IgD-negative memory B cell (primary cell): ENCODE results near the gene ZNF423. TPM values are rescaled to one million over a fixed set of nuclear protein-coding genes. Genes with fewer than 3 reads are reported as not detected.

Experiments
- H3K27ac Mint-ChIP-seq, 3 donors: one replicate each; pipeline ENCODE4 v1.8.0; 2020 to 2022; ENCODE audit warnings: mild to moderate bottlenecking in 3 of 3, mixed read lengths in 3 of 3, moderate library complexity in 1 of 3
- H3K27me3 Mint-ChIP-seq: one replicate; pipeline ENCODE4 v1.8.0; 2021; ENCODE audit warnings: mixed read lengths
- H3K36me3 Mint-ChIP-seq: one replicate; pipeline ENCODE4 v1.8.0; 2020; ENCODE audit warnings: mild to moderate bottlenecking, mixed read lengths
- H3K4me1 Mint-ChIP-seq, 3 donors: one replicate each; pipeline ENCODE4 v1.8.0; 2020 to 2022; ENCODE audit warnings: mixed read lengths in 3 of 3, mild to moderate bottlenecking in 1 of 3
- H3K4me3 Mint-ChIP-seq, 4 donors: one replicate each; pipeline ENCODE4 v1.8.0; 2020 to 2022; ENCODE audit warnings: mild to moderate bottlenecking in 4 of 4, mixed read lengths in 4 of 4, moderate library complexity in 3 of 4
- H3K9me3 Mint-ChIP-seq, 3 donors: one replicate each; pipeline ENCODE4 v1.8.0; 2020 to 2021; ENCODE audit warnings: mixed read lengths in 3 of 3, mild to moderate bottlenecking in 1 of 3
- polyA plus RNA-seq: library from polyadenylated mRNA; unstranded; fragments of 300-500 nt; fragmentation: Illumina TruSeq; gene quantifications from one replicate; pipeline ENCODE4 v1.2.3, GENCODE V29; 2021

The ZNF423 gene
- polyA plus RNA-seq, 1 donor from 2014 or later, result not detected

- peaks cover 25% of the 10 kb centered on the region for H3K27me3 Mint-ChIP-seq
- H3K27ac Mint-ChIP-seq, result no peak overlapping the region
- peak overlapping the region in 2 of 4 donors; percentile 75 to 81 for H3K4me3 Mint-ChIP-seq
- H3K9me3 Mint-ChIP-seq, result no peaks in the 10 kb centered on the region
- peaks cover 2% of the 10 kb centered on the region for H3K36me3 Mint-ChIP-seq
- H3K4me1 Mint-ChIP-seq, result peaks cover 5 to 7% (median 7%) of the 10 kb centered on the region in 3 donors
Measured at GRCh38 chr16:49858200-49859124, 2.5 kb upstream of the ZNF423 start.

- Mint-ChIP-seq H3K27me3 (peaks cover 30% of the 10 kb centered on the region), H3K4me1 (peaks cover 5 to 7% (median 7%) of the 10 kb centered on the region in 3 donors), H3K27ac (no peak overlapping the region), H3K4me3 (peak overlapping the region; percentile 23 to 86 (median 80)), H3K9me3 (no peaks in the 10 kb centered on the region), H3K36me3 (peaks cover 2% of the 10 kb centered on the region)
Measured at GRCh38 chr16:49857423-49858181, 1.7 kb upstream of the ZNF423 start.

- H3K4me1 Mint-ChIP-seq, result peaks cover 5 to 7% (median 7%) of the 10 kb centered on the region in 3 donors
- no peak overlapping the region for H3K27ac Mint-ChIP-seq
- peak overlapping the region in 3 of 4 donors; percentile 34 to 78 (median 75) for H3K4me3 Mint-ChIP-seq
- no peaks in the 10 kb centered on the region for H3K36me3 Mint-ChIP-seq
- no peaks in the 10 kb centered on the region for H3K9me3 Mint-ChIP-seq
- H3K27me3 Mint-ChIP-seq, result peaks cover 32% of the 10 kb centered on the region
Measured at GRCh38 chr16:49856672-49857330, 889 bp upstream of the ZNF423 start.

GRCh38 chr16:49855280-49855821 is 561 bp downstream of the ZNF423 start:
- H3K36me3 Mint-ChIP-seq, result no peaks in the 10 kb centered on the region
- H3K27ac Mint-ChIP-seq, result no peak overlapping the region
- H3K27me3 Mint-ChIP-seq, result peaks cover 32% of the 10 kb centered on the region
- peak overlapping the region in 2 of 4 donors; percentile 47 to 64 for H3K4me3 Mint-ChIP-seq
- H3K9me3 Mint-ChIP-seq, result no peaks in the 10 kb centered on the region
- H3K4me1 Mint-ChIP-seq, result peaks cover 5 to 7% (median 7%) of the 10 kb centered on the region in 3 donors

GRCh38 chr16:49854796-49855203 is 1.1 kb downstream of the ZNF423 start:
- Mint-ChIP-seq H3K9me3 (peaks cover 0 to under 1% (median 0%) of the 10 kb centered on the region in 3 donors), H3K36me3 (no peaks in the 10 kb centered on the region), H3K27ac (no peak overlapping the region), H3K4me3 (peak overlapping the region in 3 of 4 donors; percentile 8 to 75 (median 55)), H3K27me3 (peaks cover 30% of the 10 kb centered on the region), H3K4me1 (peaks cover 5 to 7% (median 7%) of the 10 kb centered on the region in 3 donors)

GRCh38 chr16:49854188-49854795 is 1.6 kb downstream of the ZNF423 start:
- peaks cover under 1 to 4% (median 1%) of the 10 kb centered on the region in 3 donors for H3K4me1 Mint-ChIP-seq
- H3K27ac Mint-ChIP-seq, result no peak overlapping the region
- no peaks in the 10 kb centered on the region for H3K36me3 Mint-ChIP-seq
- H3K27me3 Mint-ChIP-seq, result peaks cover 27% of the 10 kb centered on the region
- peak overlapping the region; percentile 33 to 75 (median 46) for H3K4me3 Mint-ChIP-seq
- peaks cover 0 to 2% (median 0%) of the 10 kb centered on the region in 3 donors for H3K9me3 Mint-ChIP-seq

GRCh38 chr16:49852279-49852678 is 3.6 kb downstream of the ZNF423 start:
- Mint-ChIP-seq H3K36me3 (no peaks in the 10 kb centered on the region), H3K27ac (no peak overlapping the region), H3K4me3 (peak overlapping the region in 2 of 4 donors; percentile 56 to 71), H3K9me3 (peaks cover 0 to 2% (median 0%) of the 10 kb centered on the region in 3 donors), H3K4me1 (no peaks in the 10 kb centered on the region), H3K27me3 (peaks cover 27% of the 10 kb centered on the region)

- Mint-ChIP-seq H3K4me1 (no peaks in the 10 kb centered on the region), H3K4me3 (peak overlapping the region in 1 of 4 donors; percentile 24), H3K27me3 (peaks cover 30% of the 10 kb centered on the region), H3K27ac (no peak overlapping the region), H3K36me3 (peaks cover 1% of the 10 kb centered on the region), H3K9me3 (peaks cover 0 to 2% (median 0%) of the 10 kb centered on the region in 3 donors)
Measured at GRCh38 chr16:49851468-49851787, 4.5 kb downstream of the ZNF423 start.

- Mint-ChIP-seq H3K36me3 (peaks cover 1% of the 10 kb centered on the region), H3K4me1 (no peaks in the 10 kb centered on the region), H3K4me3 (peak overlapping the region in 1 of 4 donors; percentile 24), H3K27me3 (peaks cover 33% of the 10 kb centered on the region), H3K9me3 (peaks cover 0 to 2% (median 0%) of the 10 kb centered on the region in 3 donors), H3K27ac (no peak overlapping the region)
Measured at GRCh38 chr16:49850558-49851467, 5.1 kb downstream of the ZNF423 start.

- H3K36me3 Mint-ChIP-seq, result peaks cover 1% of the 10 kb centered on the region
- no peak overlapping the region for H3K4me3 Mint-ChIP-seq
Measured at GRCh38 chr16:49849754-49850108, 6.2 kb downstream of the ZNF423 start.

GRCh38 chr16:49849037-49849753 is 6.7 kb downstream of the ZNF423 start:
- H3K9me3 Mint-ChIP-seq, result peaks cover 0 to 2% (median 0%) of the 10 kb centered on the region in 3 donors
- peaks cover 1% of the 10 kb centered on the region for H3K36me3 Mint-ChIP-seq
- H3K4me1 Mint-ChIP-seq, result no peaks in the 10 kb centered on the region
- H3K27me3 Mint-ChIP-seq, result peaks cover 38% of the 10 kb centered on the region
- no peak overlapping the region for H3K4me3 Mint-ChIP-seq
- H3K27ac Mint-ChIP-seq, result no peak overlapping the region

More at GRCh38 chr16:49849754-49850108, 6.2 kb downstream of the ZNF423 start:
- no peak overlapping the region for H3K27ac Mint-ChIP-seq
- H3K4me1 Mint-ChIP-seq, result no peaks in the 10 kb centered on the region
- peaks cover 34% of the 10 kb centered on the region for H3K27me3 Mint-ChIP-seq
- peaks cover 0 to 2% (median 0%) of the 10 kb centered on the region in 3 donors for H3K9me3 Mint-ChIP-seq

- H3K4me1 Mint-ChIP-seq, result no peaks in the 10 kb centered on the region
- H3K27me3 Mint-ChIP-seq, result peaks cover 32% of the 10 kb centered on the region
- H3K9me3 Mint-ChIP-seq, result peaks cover 0 to 2% (median 0%) of the 10 kb centered on the region in 3 donors
- H3K4me3 Mint-ChIP-seq, result no peak overlapping the region
- no peak overlapping the region for H3K27ac Mint-ChIP-seq
- peaks cover 1% of the 10 kb centered on the region for H3K36me3 Mint-ChIP-seq
Measured at GRCh38 chr16:49848530-49848929, 7.4 kb downstream of the ZNF423 start.

- Mint-ChIP-seq H3K9me3 (peaks cover 0 to 2% (median 0%) of the 10 kb centered on the region in 3 donors), H3K27ac (no peak overlapping the region), H3K4me1 (no peaks in the 10 kb centered on the region), H3K27me3 (peaks cover 25% of the 10 kb centered on the region), H3K36me3 (peaks cover 1% of the 10 kb centered on the region), H3K4me3 (peak overlapping the region in 1 of 4 donors; percentile 48)
Measured at GRCh38 chr16:49846800-49847199, 9.1 kb downstream of the ZNF423 start.
